ENCODE data around the gene GOLGA1.

Gene GOLGA1

GRCh38 chr9:124830593-124830992 lies 110.3 kb downstream of the GOLGA1 start:
- DNase-seq, result no peak

DNA sequence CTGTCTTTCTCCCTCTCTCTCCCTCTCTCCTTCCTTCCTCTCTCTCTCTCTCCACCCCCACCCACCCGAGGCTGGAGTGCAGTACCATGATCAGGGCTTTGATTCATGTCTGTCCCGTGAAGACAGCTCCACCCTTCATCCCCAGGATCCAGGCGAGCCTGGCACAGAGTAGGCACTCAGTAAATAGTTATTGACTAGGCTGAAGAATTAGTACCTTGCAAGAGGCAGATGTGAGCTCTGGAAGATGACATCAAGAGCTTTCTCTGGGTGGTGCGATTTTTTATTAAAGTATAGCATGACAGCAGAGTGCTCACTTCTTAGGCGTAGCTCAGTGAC lies 111.6 kb downstream of the GOLGA1 start:
- no peak for DNase-seq

- DNase-seq, result no peak
Observed at GRCh38 chr9:124828489-124829333, 112.2 kb downstream of the GOLGA1 start.

All from SIG-M5 (cell line).